IPS DF 4.7 (cell line): ENCODE results near the gene SEC14L1.
"Not testable (repeated sequence)": the region's sequence is repeated elsewhere in the genome, so short reads cannot be mapped to it uniquely, and the experiment has no call there.

Experiments used
- DNase-seq: peaks from one replicate; pipeline ENCODE4 v3.0.0-alpha.2; 2013; ENCODE audit warnings: low spot score; ENCODE audit errors: extremely low read depth

Gene SEC14L1

GRCh38 chr17:77233127-77233526 lies 92.4 kb downstream of the SEC14L1 start:
- DNase-seq = no peak

GRCh38 chr17:77233635-77234334 lies 93.0 kb downstream of the SEC14L1 start:
- DNase-seq = no peak

- DNase-seq = no peak
These were observed 93.9 kb downstream of the SEC14L1 start for GRCh38 chr17:77234695-77235094.

- no peak for DNase-seq
These were observed 94.7 kb downstream of the SEC14L1 start for GRCh38 chr17:77235370-77235941.

GRCh38 chr17:77237232-77238008 lies 96.7 kb downstream of the SEC14L1 start:
- DNase-seq = no peak

- no peak for DNase-seq
These were observed 100.2 kb downstream of the SEC14L1 start for GRCh38 chr17:77240976-77241375.

- DNase-seq = no peak
These were observed 101.5 kb downstream of the SEC14L1 start for GRCh38 chr17:77242118-77242851.

GRCh38 chr17:77245162-77245926 lies 104.6 kb downstream of the SEC14L1 start:
- DNase-seq = no peak

GRCh38 chr17:77246110-77247047 lies 105.6 kb downstream of the SEC14L1 start:
- DNase-seq = no peak

GRCh38 chr17:77247048-77247541 lies 106.3 kb downstream of the SEC14L1 start:
- no peak for DNase-seq

GRCh38 chr17:77247609-77248008 lies 106.8 kb downstream of the SEC14L1 start:
- no peak for DNase-seq

- no peak for DNase-seq
These were observed 107.7 kb downstream of the SEC14L1 start for GRCh38 chr17:77248216-77249114.

- DNase-seq = no peak
These were observed 110.9 kb downstream of the SEC14L1 start for GRCh38 chr17:77251622-77252183.

GRCh38 chr17:77252306-77252705 lies 111.5 kb downstream of the SEC14L1 start:
- DNase-seq = not testable (repeated sequence)

GRCh38 chr17:77253611-77254051 lies 112.9 kb downstream of the SEC14L1 start:
- DNase-seq = no peak

- no peak for DNase-seq
These were observed 114.4 kb downstream of the SEC14L1 start for GRCh38 chr17:77254951-77255825.

- not testable (repeated sequence) for DNase-seq
These were observed 115.2 kb downstream of the SEC14L1 start for GRCh38 chr17:77255970-77256369.
